ENCODE measurements around the gene GRM7.
A peak's percentile ranks its signal among the peaks of the same experiment; 100 is the strongest.

GRM7 gene

GRCh38 chr3:7201784-7202183, 340.9 kb downstream of the GRM7 start:
- Histone ChIP-seq H3K9me3 (ENCODE audit: control insufficient read depth, insufficient read depth, low read depth, low read length) (0 out of 2 replicates have a peak, but pooled peaks cover 2% of the 10 kb centered on the region), H3K36me3 (ENCODE audit: control insufficient read depth, insufficient read depth, low read length) (no peaks in the 10 kb centered on the region), H3K4me1 (ENCODE audit: control insufficient read depth, insufficient read depth, low read length) (no peaks in the 10 kb centered on the region), H3K27ac (ENCODE audit: low read depth, low read length) (no peak overlapping the region), H3K27me3 (ENCODE audit: control insufficient read depth, insufficient read depth, low read length) (no peaks in the 10 kb centered on the region), H3K4me3 (ENCODE audit: low read depth, low read length) (no peak overlapping the region), H3K9ac (ENCODE audit: low read length) (no peak overlapping the region)

- Histone ChIP-seq H3K27ac (ENCODE audit: low read depth, low read length) (no peak overlapping the region), H3K4me1 (ENCODE audit: control insufficient read depth, insufficient read depth, low read length) (no peaks in the 10 kb centered on the region), H3K4me3 (ENCODE audit: low read depth, low read length) (no peak overlapping the region), H3K36me3 (ENCODE audit: control insufficient read depth, insufficient read depth, low read length) (no peaks in the 10 kb centered on the region), H3K9me3 (ENCODE audit: control insufficient read depth, insufficient read depth, low read depth, low read length) (0 out of 2 replicates have a peak, but pooled peaks cover under 1% of the 10 kb centered on the region), H3K9ac (ENCODE audit: low read length) (no peak overlapping the region), H3K27me3 (ENCODE audit: control insufficient read depth, insufficient read depth, low read length) (no peaks in the 10 kb centered on the region)
Measured at GRCh38 chr3:7203969-7204847, 343.3 kb downstream of the GRM7 start.

- Histone ChIP-seq H3K9me3 (ENCODE audit: control insufficient read depth, insufficient read depth, low read depth, low read length) (no peaks in the 10 kb centered on the region), H3K4me3 (ENCODE audit: low read depth, low read length) (no peak overlapping the region), H3K36me3 (ENCODE audit: control insufficient read depth, insufficient read depth, low read length) (no peaks in the 10 kb centered on the region), H3K27ac (ENCODE audit: low read depth, low read length) (no peak overlapping the region), H3K9ac (ENCODE audit: low read length) (no peak overlapping the region), H3K4me1 (ENCODE audit: control insufficient read depth, insufficient read depth, low read length) (no peaks in the 10 kb centered on the region), H3K27me3 (ENCODE audit: control insufficient read depth, insufficient read depth, low read length) (no peaks in the 10 kb centered on the region)
Measured at GRCh38 chr3:7204848-7205156, 343.9 kb downstream of the GRM7 start.

GRCh38 chr3:7205535-7205934, 344.6 kb downstream of the GRM7 start:
- no peak overlapping the region for H3K27ac ChIP-seq (ENCODE audit: low read depth, low read length)
- H3K36me3 ChIP-seq (ENCODE audit: control insufficient read depth, insufficient read depth, low read length): no peaks in the 10 kb centered on the region
- H3K27me3 ChIP-seq (ENCODE audit: control insufficient read depth, insufficient read depth, low read length): no peaks in the 10 kb centered on the region
- no peaks in the 10 kb centered on the region for H3K4me1 ChIP-seq (ENCODE audit: control insufficient read depth, insufficient read depth, low read length)
- no peak overlapping the region for H3K9ac ChIP-seq (ENCODE audit: low read length)
- no peaks in the 10 kb centered on the region for H3K9me3 ChIP-seq (ENCODE audit: control insufficient read depth, insufficient read depth, low read depth, low read length)
- H3K4me3 ChIP-seq (ENCODE audit: low read depth, low read length): no peak overlapping the region

GRCh38 chr3:7205962-7206361, 345.0 kb downstream of the GRM7 start:
- Histone ChIP-seq H3K9ac (ENCODE audit: low read length) (no peak overlapping the region), H3K36me3 (ENCODE audit: control insufficient read depth, insufficient read depth, low read length) (no peaks in the 10 kb centered on the region), H3K4me1 (ENCODE audit: control insufficient read depth, insufficient read depth, low read length) (no peaks in the 10 kb centered on the region), H3K4me3 (ENCODE audit: low read depth, low read length) (no peak overlapping the region), H3K9me3 (ENCODE audit: control insufficient read depth, insufficient read depth, low read depth, low read length) (no peaks in the 10 kb centered on the region), H3K27ac (ENCODE audit: low read depth, low read length) (no peak overlapping the region), H3K27me3 (ENCODE audit: control insufficient read depth, insufficient read depth, low read length) (no peaks in the 10 kb centered on the region)

GRCh38 chr3:7207125-7207524, 346.2 kb downstream of the GRM7 start:
- H3K36me3 ChIP-seq (ENCODE audit: control insufficient read depth, insufficient read depth, low read length): no peaks in the 10 kb centered on the region
- no peak overlapping the region for H3K27ac ChIP-seq (ENCODE audit: low read depth, low read length)
- H3K27me3 ChIP-seq (ENCODE audit: control insufficient read depth, insufficient read depth, low read length): no peaks in the 10 kb centered on the region
- H3K4me1 ChIP-seq (ENCODE audit: control insufficient read depth, insufficient read depth, low read length): no peaks in the 10 kb centered on the region
- no peak overlapping the region for H3K9ac ChIP-seq (ENCODE audit: low read length)
- no peaks in the 10 kb centered on the region for H3K9me3 ChIP-seq (ENCODE audit: control insufficient read depth, insufficient read depth, low read depth, low read length)
- no peak overlapping the region for H3K4me3 ChIP-seq (ENCODE audit: low read depth, low read length)

GRCh38 chr3:7207928-7208327, 347.0 kb downstream of the GRM7 start:
- no peak overlapping the region for H3K9ac ChIP-seq (ENCODE audit: low read length)
- H3K9me3 ChIP-seq (ENCODE audit: control insufficient read depth, insufficient read depth, low read depth, low read length): no peaks in the 10 kb centered on the region
- no peaks in the 10 kb centered on the region for H3K27me3 ChIP-seq (ENCODE audit: control insufficient read depth, insufficient read depth, low read length)
- no peak overlapping the region for H3K4me3 ChIP-seq (ENCODE audit: low read depth, low read length)
- no peaks in the 10 kb centered on the region for H3K4me1 ChIP-seq (ENCODE audit: control insufficient read depth, insufficient read depth, low read length)
- no peak overlapping the region for H3K27ac ChIP-seq (ENCODE audit: low read depth, low read length)
- no peaks in the 10 kb centered on the region for H3K36me3 ChIP-seq (ENCODE audit: control insufficient read depth, insufficient read depth, low read length)

GRCh38 chr3:7209098-7209497, 348.2 kb downstream of the GRM7 start:
- no peaks in the 10 kb centered on the region for H3K9me3 ChIP-seq (ENCODE audit: control insufficient read depth, insufficient read depth, low read depth, low read length)
- H3K4me3 ChIP-seq (ENCODE audit: low read depth, low read length): no peak overlapping the region
- no peak overlapping the region for H3K9ac ChIP-seq (ENCODE audit: low read length)
- no peaks in the 10 kb centered on the region for H3K27me3 ChIP-seq (ENCODE audit: control insufficient read depth, insufficient read depth, low read length)
- H3K36me3 ChIP-seq (ENCODE audit: control insufficient read depth, insufficient read depth, low read length): no peaks in the 10 kb centered on the region
- no peaks in the 10 kb centered on the region for H3K4me1 ChIP-seq (ENCODE audit: control insufficient read depth, insufficient read depth, low read length)
- H3K27ac ChIP-seq (ENCODE audit: low read depth, low read length): no peak overlapping the region

- Histone ChIP-seq H3K9me3 (ENCODE audit: control insufficient read depth, insufficient read depth, low read depth, low read length) (no peaks in the 10 kb centered on the region), H3K9ac (ENCODE audit: low read length) (no peak overlapping the region), H3K4me1 (ENCODE audit: control insufficient read depth, insufficient read depth, low read length) (no peaks in the 10 kb centered on the region), H3K36me3 (ENCODE audit: control insufficient read depth, insufficient read depth, low read length) (no peaks in the 10 kb centered on the region), H3K27ac (ENCODE audit: low read depth, low read length) (no peak overlapping the region), H3K4me3 (ENCODE audit: low read depth, low read length) (no peak overlapping the region), H3K27me3 (ENCODE audit: control insufficient read depth, insufficient read depth, low read length) (no peaks in the 10 kb centered on the region)
Measured at GRCh38 chr3:7211740-7212139, 350.8 kb downstream of the GRM7 start.

- Histone ChIP-seq H3K27me3 (ENCODE audit: control insufficient read depth, insufficient read depth, low read length) (no peaks in the 10 kb centered on the region), H3K9me3 (ENCODE audit: control insufficient read depth, insufficient read depth, low read depth, low read length) (no peaks in the 10 kb centered on the region), H3K27ac (ENCODE audit: low read depth, low read length) (no peak overlapping the region), H3K9ac (ENCODE audit: low read length) (no peak overlapping the region), H3K4me3 (ENCODE audit: low read depth, low read length) (no peak overlapping the region), H3K4me1 (ENCODE audit: control insufficient read depth, insufficient read depth, low read length) (no peaks in the 10 kb centered on the region), H3K36me3 (ENCODE audit: control insufficient read depth, insufficient read depth, low read length) (no peaks in the 10 kb centered on the region)
Measured at GRCh38 chr3:7215706-7216105, 354.8 kb downstream of the GRM7 start.

GRCh38 chr3:7226393-7226792, 365.5 kb downstream of the GRM7 start:
- no peaks in the 10 kb centered on the region for H3K36me3 ChIP-seq (ENCODE audit: control insufficient read depth, insufficient read depth, low read length)

More at GRCh38 chr3:7226393-7226792, 365.5 kb downstream of the GRM7 start:
- Histone ChIP-seq H3K4me3 (ENCODE audit: low read depth, low read length) (no peak overlapping the region), H3K9ac (ENCODE audit: low read length) (no peak overlapping the region), H3K27me3 (ENCODE audit: control insufficient read depth, insufficient read depth, low read length) (no peaks in the 10 kb centered on the region), H3K9me3 (ENCODE audit: control insufficient read depth, insufficient read depth, low read depth, low read length) (no peaks in the 10 kb centered on the region), H3K27ac (ENCODE audit: low read depth, low read length) (peak overlapping the region; percentile 1; the same call in 1 of the 2 replicates), H3K4me1 (ENCODE audit: control insufficient read depth, insufficient read depth, low read length) (peaks cover 5% of the 10 kb centered on the region; the same call in 1 of the 2 replicates)
